ENCODE results near the gene NR5A1. TPM values are rescaled to one million over a fixed set of nuclear protein-coding genes. Genes with fewer than 3 reads are reported as not detected.
A peak's percentile ranks its signal among the peaks of the same experiment; 100 is the strongest.

NR5A1 gene
- total RNA-seq, 1 donor from 2014 or later, result 1.0 TPM

- no peaks in the 10 kb centered on the region for H3K36me3 ChIP-seq
- TF ChIP-seq EZH2phosphoT487 (IDR thresholded peaks at IDR 0.05) (no peak), EZH2 (IDR thresholded peaks at IDR 0.05) (no peak), CTCF (IDR thresholded peaks at IDR 0.05) (no peak)
- no peaks in the 10 kb centered on the region for H3K9me3 ChIP-seq (ENCODE audit: low read depth)
- H3K27me3 ChIP-seq, result no peaks in the 10 kb centered on the region
- Mint-ChIP-seq H3K27ac (peak overlapping the region; percentile 90), H3K27me3 (ENCODE audit: insufficient read depth, low read depth) (peaks cover 18% of the 10 kb centered on the region), H3K36me3 (no peaks in the 10 kb centered on the region), H3K9me3 (peaks cover 2% of the 10 kb centered on the region), H3K4me3 (peak overlapping the region; percentile 58), H3K4me1 (peaks cover 53% of the 10 kb centered on the region)
- H3K4me1 ChIP-seq, result peaks cover 76% of the 10 kb centered on the region
- H4K20me1 ChIP-seq (ENCODE audit: low read depth), result no peaks in the 10 kb centered on the region
- DNase-seq (ENCODE audit: low spot score), result no peak
- peaks cover 50% of the 10 kb centered on the region for H3F3A ChIP-seq (ENCODE audit: low read depth)
- no peak overlapping the region for H3K9ac ChIP-seq
- peak overlapping the region; percentile 73 for H3K4me2 ChIP-seq
- no peaks in the 10 kb centered on the region for H3K79me2 ChIP-seq (ENCODE audit: low read depth)
- no peak overlapping the region for H3K27ac ChIP-seq
- H2AFZ ChIP-seq (replicated peaks), result no peak overlapping the region
- no peak overlapping the region for H3K4me3 ChIP-seq
Measured at GRCh38 chr9:124485936-124486335, 21.3 kb downstream of the NR5A1 start.

- TF ChIP-seq CTCF (IDR thresholded peaks at IDR 0.05) (no peak), EZH2phosphoT487 (IDR thresholded peaks at IDR 0.05) (peak; percentile 25)
Measured at GRCh38 chr9:124485201-124485600, 22.0 kb downstream of the NR5A1 start.

DNA sequence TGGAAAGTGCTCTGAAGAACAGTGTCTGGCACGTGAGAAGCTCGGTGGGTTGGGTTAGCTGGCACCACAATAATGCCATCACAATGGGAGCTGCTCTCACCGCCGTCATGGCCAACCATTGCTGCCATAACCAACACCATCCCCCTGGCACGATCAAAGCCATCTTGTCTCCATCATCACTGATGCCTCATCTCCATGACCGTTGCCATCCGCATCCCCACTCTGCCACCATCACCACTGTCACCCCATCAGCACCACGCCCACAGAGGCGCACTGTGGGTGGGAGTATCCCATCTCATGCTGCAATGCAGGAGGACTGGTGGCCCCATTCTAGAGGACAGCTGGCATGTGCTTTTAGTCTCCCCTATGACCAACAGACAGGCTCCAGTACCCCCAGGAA lies 23.7 kb downstream of the NR5A1 start:
- Histone ChIP-seq H4K20me1 (ENCODE audit: low read depth) (no peaks in the 10 kb centered on the region), H3K9me3 (ENCODE audit: low read depth) (no peaks in the 10 kb centered on the region), H3K9ac (no peak overlapping the region), H3K4me2 (no peak overlapping the region), H3K27me3 (peaks cover 17% of the 10 kb centered on the region), H3K4me3 (no peak overlapping the region), H3K79me2 (ENCODE audit: low read depth) (no peaks in the 10 kb centered on the region), H3K27ac (no peak overlapping the region), H3K4me1 (peaks cover 58% of the 10 kb centered on the region), H3K36me3 (no peaks in the 10 kb centered on the region), H2AFZ (replicated peaks) (no peak overlapping the region), H3F3A (ENCODE audit: low read depth) (peaks cover 56% of the 10 kb centered on the region)
- Mint-ChIP-seq H3K27me3 (ENCODE audit: insufficient read depth, low read depth) (peaks cover 18% of the 10 kb centered on the region), H3K9me3 (peaks cover 2% of the 10 kb centered on the region), H3K36me3 (no peaks in the 10 kb centered on the region), H3K4me1 (peaks cover 45% of the 10 kb centered on the region), H3K27ac (no peak overlapping the region), H3K4me3 (peak overlapping the region; percentile 38)
- no peak for DNase-seq (ENCODE audit: low spot score)
- TF ChIP-seq EZH2phosphoT487 (IDR thresholded peaks at IDR 0.05), result no peak

More at GRCh38 chr9:124485201-124485600, 22.0 kb downstream of the NR5A1 start:
- Histone ChIP-seq H3K27ac (no peak overlapping the region), H4K20me1 (ENCODE audit: low read depth) (no peaks in the 10 kb centered on the region), H3K27me3 (peaks cover 1% of the 10 kb centered on the region), H3K79me2 (ENCODE audit: low read depth) (no peaks in the 10 kb centered on the region), H3K4me1 (peaks cover 70% of the 10 kb centered on the region), H3K4me3 (no peak overlapping the region), H2AFZ (replicated peaks) (no peak overlapping the region), H3K36me3 (no peaks in the 10 kb centered on the region), H3K9ac (no peak overlapping the region), H3K9me3 (ENCODE audit: low read depth) (no peaks in the 10 kb centered on the region), H3F3A (ENCODE audit: low read depth) (peaks cover 50% of the 10 kb centered on the region), H3K4me2 (peak overlapping the region; percentile 73)
- peaks cover 2% of the 10 kb centered on the region for H3K9me3 Mint-ChIP-seq
- peak overlapping the region; percentile 90 for H3K27ac Mint-ChIP-seq
- H3K27me3 Mint-ChIP-seq (ENCODE audit: insufficient read depth, low read depth), result peaks cover 21% of the 10 kb centered on the region
- H3K4me3 Mint-ChIP-seq, result peak overlapping the region; percentile 58
- peaks cover 52% of the 10 kb centered on the region for H3K4me1 Mint-ChIP-seq
- DNase-seq (ENCODE audit: low spot score), result peak; percentile 76
- no peaks in the 10 kb centered on the region for H3K36me3 Mint-ChIP-seq

- Histone ChIP-seq H3K4me2 (peak overlapping the region; percentile 67), H3K27ac (no peak overlapping the region), H3K79me2 (ENCODE audit: low read depth) (no peaks in the 10 kb centered on the region), H3K9ac (no peak overlapping the region), H3K4me3 (no peak overlapping the region), H3K9me3 (ENCODE audit: low read depth) (no peaks in the 10 kb centered on the region), H3K36me3 (no peaks in the 10 kb centered on the region), H3K4me1 (peaks cover 58% of the 10 kb centered on the region), H2AFZ (replicated peaks) (no peak overlapping the region), H3K27me3 (peaks cover 22% of the 10 kb centered on the region), H4K20me1 (ENCODE audit: low read depth) (no peaks in the 10 kb centered on the region), H3F3A (ENCODE audit: low read depth) (peaks cover 55% of the 10 kb centered on the region)
- Mint-ChIP-seq H3K4me1 (peaks cover 46% of the 10 kb centered on the region), H3K9me3 (peaks cover 2% of the 10 kb centered on the region), H3K27ac (no peak overlapping the region), H3K4me3 (peak overlapping the region; percentile 41), H3K27me3 (ENCODE audit: insufficient read depth, low read depth) (peaks cover 13% of the 10 kb centered on the region), H3K36me3 (no peaks in the 10 kb centered on the region)
- TF ChIP-seq CTCF (IDR thresholded peaks at IDR 0.05) (no peak), EZH2phosphoT487 (IDR thresholded peaks at IDR 0.05) (no peak), EZH2 (IDR thresholded peaks at IDR 0.05) (no peak)
- peak; percentile 58 for DNase-seq (ENCODE audit: low spot score)
Measured at GRCh38 chr9:124482431-124483031, 24.7 kb downstream of the NR5A1 start.
